Nephron (organoid): ENCODE results near the gene ITGB5.

Source experiments
- H3K27ac Mint-ChIP-seq, 3 experiments: 2 replicates each; pipeline ENCODE4 v1.8.0; 2020; ENCODE audit warnings: mixed read lengths in 3 of 3, mild to moderate bottlenecking in 2 of 3, moderate library complexity in 1 of 3
- H3K27me3 Mint-ChIP-seq: 2 replicates; pipeline ENCODE4 v1.8.0; 2021; ENCODE audit warnings: low read depth, mild to moderate bottlenecking, moderate library complexity, mixed read lengths
- H3K36me3 Mint-ChIP-seq: 2 replicates; pipeline ENCODE4 v1.8.0; 2020; ENCODE audit warnings: low read depth, mixed read lengths
- H3K4me1 Mint-ChIP-seq: 2 replicates; pipeline ENCODE4 v1.8.0; 2020; ENCODE audit warnings: mixed read lengths
- H3K4me3 Mint-ChIP-seq, 3 experiments: 2 replicates each; pipeline ENCODE4 v1.8.0; 2020; ENCODE audit warnings: mild to moderate bottlenecking in 3 of 3, mixed read lengths in 3 of 3, moderate library complexity in 2 of 3
- H3K9me3 Mint-ChIP-seq: 2 replicates; pipeline ENCODE4 v1.8.0; 2020; ENCODE audit warnings: mixed read lengths
- CTCF ChIP-seq, 3 experiments: fragments of 200-600 bp; sonication (generic); IDR thresholded peaks; one replicate each; pipeline ENCODE4 v1.5.0; 2021; ENCODE audit warnings: antibody characterized with exemption in 3 of 3; ENCODE audit not compliant: unreplicated experiment in 3 of 3

ITGB5 gene

DNA sequence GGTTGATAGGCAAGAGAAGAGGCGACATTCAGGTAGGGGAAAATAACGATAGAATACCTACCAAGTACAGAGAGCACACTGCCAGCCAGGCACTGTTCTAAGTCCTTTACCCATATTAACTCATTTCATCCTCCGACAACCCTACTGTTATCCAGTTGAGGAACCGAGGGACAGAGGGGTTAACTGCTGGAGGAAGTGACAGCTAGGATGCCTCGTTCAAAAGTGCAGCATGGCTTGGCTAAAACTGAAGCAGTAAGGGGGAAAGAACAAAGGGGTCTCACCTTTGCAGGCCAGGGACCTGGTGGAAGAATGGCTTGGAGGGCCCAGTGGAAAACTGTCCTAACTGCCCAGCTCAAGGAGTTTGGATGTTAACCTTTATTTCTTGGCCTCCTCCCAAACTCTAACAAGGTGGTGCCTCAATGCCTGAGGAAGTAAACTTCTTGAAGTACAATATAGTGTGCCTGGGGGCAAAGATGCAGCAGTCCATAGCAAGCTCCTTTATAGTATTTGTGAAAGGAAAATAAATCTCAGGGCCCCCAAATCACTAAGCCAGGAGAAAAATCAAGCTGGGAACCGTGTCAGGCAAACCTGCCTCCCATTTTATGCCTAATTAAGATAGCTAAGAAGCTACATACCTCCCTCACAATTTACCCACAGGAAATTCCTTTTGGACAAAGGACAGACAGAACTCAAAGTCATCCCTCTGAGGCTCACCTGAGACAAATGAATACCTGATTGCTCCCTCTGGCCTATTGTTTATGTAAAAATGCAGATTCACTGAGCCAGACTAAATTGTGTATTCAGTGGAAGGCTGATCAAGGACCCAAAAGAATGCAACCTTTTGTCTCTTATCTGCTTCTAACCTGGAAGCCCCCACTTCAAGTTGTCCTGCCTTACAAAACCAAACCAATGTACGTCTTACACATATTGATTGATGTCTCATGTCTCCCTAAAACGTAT, 1.6 kb upstream of the ITGB5 start:
- Mint-ChIP-seq H3K4me3 (peak overlapping the region; percentile 78 to 83 (median 81)), H3K36me3 (no peaks in the 10 kb centered on the region), H3K27me3 (peaks cover 44% of the 10 kb centered on the region), H3K27ac (peak overlapping the region in 1 of 3 experiments; percentile 15), H3K9me3 (no peaks in the 10 kb centered on the region), H3K4me1 (peaks cover 10% of the 10 kb centered on the region)
- no peak for TF ChIP-seq CTCF (IDR thresholded peaks at IDR 0.05; ENCODE audit: unreplicated experiment in 3 of 3)

GRCh38 chr3:124887932-124888298, 750 bp upstream of the ITGB5 start:
- Mint-ChIP-seq H3K27me3 (peaks cover 51% of the 10 kb centered on the region), H3K9me3 (no peaks in the 10 kb centered on the region), H3K27ac (peak overlapping the region in 2 of 3 experiments; percentile 15 to 52), H3K4me3 (peak overlapping the region; percentile 78 to 83 (median 81)), H3K4me1 (peaks cover 16% of the 10 kb centered on the region), H3K36me3 (no peaks in the 10 kb centered on the region)
- no peak for TF ChIP-seq CTCF (IDR thresholded peaks at IDR 0.05; ENCODE audit: unreplicated experiment in 3 of 3)

DNA sequence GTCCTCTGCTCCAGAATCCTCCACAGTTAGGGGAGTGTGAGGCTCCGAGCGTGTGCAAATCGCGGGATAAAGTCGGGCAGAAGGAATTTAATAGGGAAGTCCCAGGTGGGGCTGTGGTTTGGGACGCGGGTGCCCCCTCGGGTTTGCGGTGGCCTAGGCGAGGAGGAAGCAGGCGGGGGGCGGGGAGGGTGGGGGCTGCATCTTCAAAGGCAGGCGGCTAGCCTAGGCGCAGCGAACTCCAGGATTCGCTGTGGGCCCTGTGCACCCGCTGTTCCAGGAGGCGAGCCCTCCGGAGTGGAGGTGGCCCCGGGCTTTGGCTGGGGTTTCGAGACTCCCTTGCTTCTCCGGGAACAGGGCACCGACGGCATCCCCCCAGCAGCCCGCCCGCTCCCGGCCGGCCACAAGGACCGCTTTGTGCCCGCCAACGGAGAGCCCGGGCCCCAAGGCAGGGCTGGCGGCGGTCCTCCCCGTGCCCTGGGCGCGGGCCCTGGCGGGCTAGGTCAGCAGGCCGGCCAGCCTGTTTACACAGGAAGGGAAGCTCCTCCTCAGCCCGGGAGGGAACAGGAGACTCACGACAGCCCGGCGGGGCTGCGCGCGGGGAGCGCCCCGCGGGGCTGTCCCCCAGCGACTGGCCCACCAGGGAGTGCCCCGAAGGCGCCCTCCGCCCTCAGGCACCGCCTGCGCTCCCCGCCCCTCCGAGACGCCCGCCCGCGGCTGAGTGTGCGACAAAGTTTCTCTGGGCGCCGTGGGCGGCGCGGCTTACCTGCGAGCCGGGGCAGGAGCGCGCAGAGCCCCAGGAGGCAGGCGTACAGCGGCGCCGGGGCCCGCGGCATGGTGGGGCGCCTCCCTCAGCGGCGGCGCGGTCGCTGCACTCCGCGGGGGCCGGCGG, 753 bp downstream of the ITGB5 start:
- peaks cover 27% of the 10 kb centered on the region for H3K4me1 Mint-ChIP-seq
- TF ChIP-seq CTCF (IDR thresholded peaks at IDR 0.05; ENCODE audit: unreplicated experiment in 3 of 3), result no peak
- H3K36me3 Mint-ChIP-seq, result no peaks in the 10 kb centered on the region
- H3K27ac Mint-ChIP-seq, result peak overlapping the region; percentile 36 to 86 (median 74)
- no peaks in the 10 kb centered on the region for H3K9me3 Mint-ChIP-seq
- peak overlapping the region; percentile 85 to 88 (median 88) for H3K4me3 Mint-ChIP-seq
- peaks cover 62% of the 10 kb centered on the region for H3K27me3 Mint-ChIP-seq

- H3K27me3 Mint-ChIP-seq, result peaks cover 63% of the 10 kb centered on the region
- peaks cover 27% of the 10 kb centered on the region for H3K4me1 Mint-ChIP-seq
- no peak for TF ChIP-seq CTCF (IDR thresholded peaks at IDR 0.05; ENCODE audit: unreplicated experiment in 3 of 3)
- peak overlapping the region; percentile 85 to 88 (median 88) for H3K4me3 Mint-ChIP-seq
- peak overlapping the region; percentile 36 to 86 (median 74) for H3K27ac Mint-ChIP-seq
- H3K36me3 Mint-ChIP-seq, result no peaks in the 10 kb centered on the region
- H3K9me3 Mint-ChIP-seq, result no peaks in the 10 kb centered on the region
Observed at GRCh38 chr3:124885466-124886167, 1.5 kb downstream of the ITGB5 start.

DNA sequence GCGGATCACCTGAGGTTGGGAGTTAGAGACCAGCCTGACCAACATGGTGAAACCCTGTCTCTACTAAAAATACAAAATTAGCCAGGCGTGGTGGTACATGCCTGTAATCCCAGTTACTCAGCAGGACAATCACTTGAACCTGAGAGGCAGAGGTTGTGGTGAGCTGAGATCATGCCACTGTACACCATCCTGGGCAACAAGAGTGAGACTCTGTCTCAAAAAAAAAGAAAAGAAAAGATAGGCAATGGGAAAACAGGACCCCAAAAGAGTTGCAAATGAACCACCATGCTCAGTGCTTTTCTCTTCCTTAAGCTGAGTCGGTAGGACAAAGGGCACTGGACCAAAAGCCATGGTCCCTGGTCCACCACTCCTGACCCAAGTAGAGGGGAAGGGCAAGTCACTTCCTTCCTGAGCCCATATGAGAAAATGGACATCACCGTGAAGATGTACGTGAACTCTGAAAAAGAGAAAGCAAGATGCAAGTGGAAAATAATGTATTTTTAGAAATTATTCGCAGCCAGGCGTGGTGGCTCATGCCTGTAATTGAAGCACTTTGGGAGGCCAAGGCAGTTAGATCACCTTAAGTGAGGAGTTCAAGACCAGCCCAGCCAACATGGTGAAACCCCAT, 2.6 kb downstream of the ITGB5 start:
- Mint-ChIP-seq H3K4me3 (peak overlapping the region; percentile 60 to 79 (median 73)), H3K27ac (no peak overlapping the region), H3K36me3 (no peaks in the 10 kb centered on the region), H3K9me3 (no peaks in the 10 kb centered on the region), H3K4me1 (peaks cover 33% of the 10 kb centered on the region), H3K27me3 (peaks cover 59% of the 10 kb centered on the region)
- TF ChIP-seq CTCF (IDR thresholded peaks at IDR 0.05; ENCODE audit: unreplicated experiment in 3 of 3), result no peak
